Parathyroid adenoma (tissue), 2 donors: ENCODE results near the gene IFT43.
A peak's percentile ranks its signal among the peaks of the same experiment; 100 is the strongest.

ENCODE experiments used
- H2AFZ ChIP-seq: fragments of 300-600 bp; sonication (generic); one replicate; pipeline ENCODE4 v1.7.0; 2017; ENCODE audit warnings: antibody characterized with exemption, mild to moderate bottlenecking
- H3K27ac ChIP-seq: fragments of 300-600 bp; sonication (generic); one replicate; pipeline ENCODE4 v1.7.0; 2017
- H3K27me3 ChIP-seq: fragments of 300-600 bp; sonication (generic); one replicate; pipeline ENCODE4 v1.7.0; 2017; ENCODE audit warnings: low read length; ENCODE audit not compliant: control insufficient read depth, insufficient read depth
- H3K36me3 ChIP-seq: fragments of 300-600 bp; sonication (generic); one replicate; pipeline ENCODE4 v1.7.0; 2017; ENCODE audit warnings: low read length; ENCODE audit not compliant: control insufficient read depth, insufficient read depth
- H3K4me1 ChIP-seq: fragments of 300-600 bp; sonication (generic); one replicate; pipeline ENCODE4 v1.7.0; 2017; ENCODE audit warnings: control low read depth
- H3K4me2 ChIP-seq: fragments of 300-600 bp; sonication (generic); one replicate; pipeline ENCODE4 v1.7.0; 2017; ENCODE audit warnings: low read length
- H3K4me3 ChIP-seq: fragments of 300-600 bp; sonication (generic); one replicate; pipeline ENCODE4 v1.7.0; 2017; ENCODE audit warnings: low read depth, low read length
- H3K79me2 ChIP-seq: fragments of 300-600 bp; sonication (generic); one replicate; pipeline ENCODE4 v1.7.0; 2017; ENCODE audit warnings: control low read depth
- H3K9ac ChIP-seq: fragments of 300-600 bp; sonication (generic); one replicate; pipeline ENCODE4 v1.7.0; 2017; ENCODE audit warnings: mild to moderate bottlenecking
- H3K9me3 ChIP-seq: fragments of 300-600 bp; sonication (generic); one replicate; pipeline ENCODE4 v1.7.0; 2017; ENCODE audit warnings: low read length; ENCODE audit not compliant: control insufficient read depth
- CTCF ChIP-seq: fragments of 300-600 bp; sonication (generic); IDR thresholded peaks from one replicate; pipeline ENCODE4 v1.7.0; 2017; ENCODE audit warnings: antibody characterized with exemption, mild to moderate bottlenecking
- donor health status: primary hyperparathyroidism.

Gene IFT43

DNA sequence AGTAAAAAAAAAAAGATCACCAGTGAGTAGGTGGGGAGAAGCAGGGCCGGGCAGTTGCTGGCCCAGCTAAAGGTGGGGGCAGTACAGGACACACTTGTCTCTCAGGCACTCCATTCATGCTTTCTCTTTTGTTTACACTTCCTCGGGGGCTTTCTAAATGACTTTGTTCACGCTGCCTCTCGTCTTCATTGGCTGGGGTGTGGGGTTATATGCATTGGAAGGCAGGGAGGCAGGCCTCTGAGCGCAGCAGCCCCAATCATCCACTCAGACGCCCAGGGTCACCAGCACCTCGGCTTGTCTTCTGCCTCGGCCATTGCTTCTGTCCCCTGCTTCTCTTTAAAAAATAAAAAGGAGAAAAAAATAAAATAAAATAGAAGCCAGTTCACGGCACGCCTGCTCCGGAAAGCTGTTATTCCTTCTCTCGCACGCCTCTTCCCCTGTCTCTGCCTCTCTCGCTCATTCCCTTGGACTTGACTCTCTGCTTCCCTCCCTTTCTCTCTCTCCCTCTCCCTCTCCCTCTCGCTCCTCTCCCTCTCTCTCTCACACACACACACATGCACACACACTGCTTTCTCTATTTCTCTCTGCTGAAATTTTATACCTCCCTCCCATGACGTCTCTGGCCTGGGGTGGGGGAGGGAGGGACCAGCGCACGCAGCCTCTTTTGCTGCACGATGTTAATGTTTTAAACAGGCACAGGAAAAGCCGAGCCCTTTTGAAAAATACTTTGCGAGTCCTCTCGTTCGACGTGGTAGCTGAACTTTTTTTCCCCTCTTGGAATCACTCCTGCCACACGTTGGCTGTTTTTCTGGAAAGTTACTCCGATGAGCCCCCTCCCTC lies 3.9 kb upstream of the IFT43 start, which contains the start of gene TGFB3:
Gene TGFB3 (minus strand): TSS at position 570 of the 840 bp plus-strand sequence. CDS start 1,102 bp downstream, outside the sequence.
- peaks cover 13% of the 10 kb centered on the region for H3K79me2 ChIP-seq
- H3K9me3 ChIP-seq: no peaks in the 10 kb centered on the region
- peak within 1 kb of the TSS; percentile 91 for H3K4me2 ChIP-seq
- peak within 1 kb of the TSS; percentile 84 for H3K9ac ChIP-seq
- no peaks in the 10 kb centered on the region for H3K27me3 ChIP-seq
- H3K36me3 ChIP-seq: no peaks in the 10 kb centered on the region
- peak within 1 kb of the TSS; percentile 81 for H3K4me3 ChIP-seq
- H3K27ac ChIP-seq: peak within 1 kb of the TSS; percentile 86
- H2AFZ ChIP-seq: peak within 1 kb of the TSS; percentile 96
- no peak for TF ChIP-seq CTCF
- peaks cover 36% of the 10 kb centered on the region for H3K4me1 ChIP-seq

- no peaks in the 10 kb centered on the region for H3K9me3 ChIP-seq
- peak overlapping the region; percentile 96 for H2AFZ ChIP-seq
- H3K36me3 ChIP-seq: no peaks in the 10 kb centered on the region
- H3K4me3 ChIP-seq: peak overlapping the region; percentile 81
- H3K9ac ChIP-seq: peak overlapping the region; percentile 84
- H3K27ac ChIP-seq: peak overlapping the region; percentile 86
- peak overlapping the region; percentile 91 for H3K4me2 ChIP-seq
- H3K27me3 ChIP-seq: no peaks in the 10 kb centered on the region
- H3K79me2 ChIP-seq: peaks cover 13% of the 10 kb centered on the region
- peak; percentile 45 for TF ChIP-seq CTCF
- peaks cover 31% of the 10 kb centered on the region for H3K4me1 ChIP-seq
These were observed 3.1 kb upstream of the IFT43 start for GRCh38 chr14:75982266-75983018.

GRCh38 chr14:75983019-75983358 lies 2.6 kb upstream of the IFT43 start:
- no peak for TF ChIP-seq CTCF
- H3K27me3 ChIP-seq: no peaks in the 10 kb centered on the region
- peak overlapping the region; percentile 74 for H2AFZ ChIP-seq
- H3K4me3 ChIP-seq: no peak overlapping the region
- H3K4me2 ChIP-seq: peak overlapping the region; percentile 13
- H3K9ac ChIP-seq: no peak overlapping the region
- peaks cover 29% of the 10 kb centered on the region for H3K4me1 ChIP-seq
- H3K27ac ChIP-seq: peak overlapping the region; percentile 55
- H3K9me3 ChIP-seq: no peaks in the 10 kb centered on the region
- H3K79me2 ChIP-seq: peaks cover 13% of the 10 kb centered on the region
- no peaks in the 10 kb centered on the region for H3K36me3 ChIP-seq

DNA sequence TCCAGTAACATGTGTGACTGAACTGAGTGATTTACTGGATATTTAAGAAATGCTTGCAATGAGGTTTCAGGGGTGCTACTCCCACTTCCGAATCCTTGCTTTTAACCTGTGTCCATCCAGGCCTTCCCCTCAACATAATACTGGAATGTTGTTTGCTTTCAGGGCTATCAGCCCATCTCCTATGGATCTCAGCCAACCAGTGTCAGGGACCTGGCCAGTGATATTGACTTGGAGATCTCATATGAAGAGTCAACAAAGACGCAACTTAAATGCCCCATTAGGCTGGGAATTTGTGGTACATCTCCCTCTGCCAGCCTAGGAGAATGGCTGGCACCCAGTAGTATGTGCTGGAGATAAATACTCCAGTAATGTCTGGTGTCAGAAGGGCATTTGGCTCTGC lies 889 bp upstream of the IFT43 start:
- Histone ChIP-seq H3K27me3 (no peaks in the 10 kb centered on the region), H2AFZ (peak overlapping the region; percentile 95), H3K9ac (no peak overlapping the region), H3K36me3 (no peaks in the 10 kb centered on the region), H3K4me1 (peaks cover 29% of the 10 kb centered on the region), H3K4me2 (peak overlapping the region; percentile 91), H3K27ac (peak overlapping the region; percentile 59), H3K4me3 (peak overlapping the region; percentile 92), H3K9me3 (no peaks in the 10 kb centered on the region), H3K79me2 (peaks cover 12% of the 10 kb centered on the region)
- TF ChIP-seq CTCF: no peak
